GM19238 (cell line): ENCODE results near the gene PAM.

ENCODE experiments used
- DNase-seq: peaks from one replicate; pipeline ENCODE4 v3.0.0; 2011; ENCODE audit warnings: low spot score; ENCODE audit not compliant: insufficient read length

Gene PAM

DNA sequence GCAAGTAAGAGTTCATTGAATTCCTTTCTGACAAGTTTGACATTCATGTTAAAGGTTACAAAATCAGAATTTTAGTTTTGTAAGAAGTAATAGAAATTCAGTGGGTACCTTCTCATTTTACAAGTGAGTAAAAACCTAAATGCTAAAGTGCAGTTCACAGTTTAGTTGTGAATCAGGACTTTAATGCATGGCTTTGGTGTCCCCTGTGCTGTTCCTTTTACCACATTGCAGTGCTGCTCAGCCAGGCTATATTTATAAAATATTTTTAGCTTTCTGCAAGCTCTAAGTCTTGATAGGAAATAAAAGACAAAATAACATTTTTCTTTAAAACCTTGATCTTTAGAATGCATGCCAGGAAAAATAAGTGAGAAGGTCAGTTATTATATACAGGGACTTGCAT lies 26.3 kb downstream of the PAM start:
- no peak for DNase-seq

DNA sequence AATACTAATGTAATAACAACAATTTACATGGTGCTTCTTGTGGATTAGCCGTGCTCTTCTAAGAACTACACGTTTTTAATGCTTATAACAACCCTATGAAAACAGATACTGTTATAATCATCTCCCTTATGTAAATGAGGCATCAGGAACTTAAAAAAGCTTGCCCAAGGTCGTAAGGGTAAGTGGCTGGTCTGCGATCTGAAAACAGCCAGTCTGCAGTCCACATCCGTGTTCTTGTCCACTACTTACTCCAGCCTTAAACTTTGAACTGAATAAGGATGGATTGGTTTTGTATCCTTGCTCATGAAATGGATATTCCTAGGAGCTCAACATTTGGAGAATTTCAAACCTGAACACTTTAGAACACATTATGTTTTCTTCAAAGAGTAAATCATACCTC lies 26.7 kb downstream of the PAM start:
- no peak for DNase-seq

- DNase-seq: no peak
Observed at GRCh38 chr5:102782217-102782872, 27.2 kb downstream of the PAM start.

GRCh38 chr5:102787134-102787533 lies 32.0 kb downstream of the PAM start:
- no peak for DNase-seq

DNA sequence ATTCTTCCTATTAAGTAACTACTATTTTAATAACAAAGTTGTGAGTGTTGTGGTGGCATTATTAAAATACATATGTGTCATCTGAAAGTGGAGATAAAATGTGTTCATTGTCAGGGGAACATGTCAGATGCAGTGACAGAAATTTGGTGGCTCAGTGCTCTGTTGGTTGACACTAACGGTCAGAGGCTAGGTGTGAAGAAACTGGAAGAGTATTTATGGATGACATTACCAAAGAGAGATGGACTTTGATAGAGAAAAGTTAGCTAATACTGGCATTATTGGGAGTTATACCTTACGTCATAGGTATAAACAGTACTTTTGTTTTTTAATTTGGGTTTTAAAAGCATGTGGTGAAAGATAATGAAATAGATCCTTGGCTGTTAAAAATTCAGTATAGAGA lies 33.7 kb downstream of the PAM start:
- DNase-seq: no peak

DNA sequence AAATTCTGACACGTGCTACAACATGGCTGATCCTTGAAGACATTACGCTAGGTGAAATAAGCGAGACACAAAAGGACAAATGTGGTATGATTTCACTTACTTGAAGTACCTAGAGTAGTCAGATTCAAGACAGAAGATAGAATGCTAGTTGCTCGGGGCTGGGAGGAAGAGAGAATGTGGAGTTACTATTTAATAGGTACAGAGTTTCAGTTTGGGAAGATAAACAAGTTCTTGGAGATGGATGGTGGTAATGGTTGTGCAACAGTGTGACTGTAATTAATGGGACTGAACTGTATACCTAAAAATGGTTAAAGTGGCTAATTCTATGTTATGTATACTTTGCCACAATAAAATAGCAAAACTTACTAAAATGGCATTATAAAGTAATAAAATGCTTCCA lies 34.4 kb downstream of the PAM start:
- DNase-seq: no peak

GRCh38 chr5:102790748-102791147 lies 35.6 kb downstream of the PAM start:
- DNase-seq: no peak

GRCh38 chr5:102792705-102793104 lies 37.6 kb downstream of the PAM start:
- DNase-seq: no peak

- DNase-seq: no peak
Observed at GRCh38 chr5:102794047-102794446, 38.9 kb downstream of the PAM start.

DNA sequence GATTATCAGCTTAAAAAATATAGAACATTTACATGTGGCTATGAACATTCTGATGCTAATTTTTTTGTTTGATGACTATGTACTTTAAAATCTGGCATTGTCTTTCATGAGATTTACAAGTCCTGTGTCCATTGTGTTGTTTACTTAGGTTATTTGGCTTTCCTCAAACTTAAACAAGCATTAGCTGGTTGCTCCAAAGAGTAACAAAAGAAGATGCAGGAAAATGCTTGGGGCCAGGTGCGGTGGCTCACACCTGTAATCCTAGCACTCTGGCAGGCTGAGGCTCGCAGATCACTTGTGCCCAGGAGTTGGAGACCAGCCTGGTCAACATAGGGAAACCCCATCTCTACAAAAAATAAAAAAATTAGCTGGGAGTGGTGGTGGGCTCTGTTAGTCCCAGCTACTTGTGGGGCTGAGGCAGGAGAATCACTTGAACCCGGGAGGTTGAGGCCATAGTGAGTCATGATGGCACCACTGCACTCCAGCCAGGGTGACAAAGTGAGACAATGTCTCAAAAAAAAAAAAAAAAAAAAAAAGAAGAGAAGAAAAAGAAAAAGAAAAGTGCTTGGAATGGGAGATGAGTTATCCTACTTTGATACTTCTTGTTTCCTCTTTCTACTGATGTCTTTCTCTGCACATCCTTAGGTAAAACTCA lies 39.7 kb downstream of the PAM start:
- no peak for DNase-seq

GRCh38 chr5:102795526-102795925 lies 40.4 kb downstream of the PAM start:
- no peak for DNase-seq

DNA sequence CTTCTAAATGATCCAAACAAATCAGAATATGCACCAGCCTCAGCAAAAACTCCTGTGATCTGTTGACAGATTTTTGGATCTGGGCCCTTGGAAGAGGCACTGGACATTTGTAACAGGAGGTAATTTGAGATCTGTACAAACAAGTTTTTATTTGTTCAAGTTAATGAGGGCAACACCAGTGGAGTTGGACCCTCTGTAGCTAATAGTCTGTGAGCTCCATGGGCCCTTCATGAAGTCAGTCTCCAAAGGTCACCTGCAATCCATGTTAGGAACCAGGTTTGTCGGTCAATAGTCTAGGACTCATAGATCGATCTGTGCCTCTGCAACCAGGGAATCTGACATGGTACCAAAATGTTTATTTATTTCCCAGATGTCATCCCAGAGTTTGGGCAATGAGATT lies 40.9 kb downstream of the PAM start:
- DNase-seq: no peak

GRCh38 chr5:102796498-102796897 lies 41.4 kb downstream of the PAM start:
- no peak for DNase-seq

GRCh38 chr5:102797322-102797884 lies 42.3 kb downstream of the PAM start:
- DNase-seq: no peak

DNA sequence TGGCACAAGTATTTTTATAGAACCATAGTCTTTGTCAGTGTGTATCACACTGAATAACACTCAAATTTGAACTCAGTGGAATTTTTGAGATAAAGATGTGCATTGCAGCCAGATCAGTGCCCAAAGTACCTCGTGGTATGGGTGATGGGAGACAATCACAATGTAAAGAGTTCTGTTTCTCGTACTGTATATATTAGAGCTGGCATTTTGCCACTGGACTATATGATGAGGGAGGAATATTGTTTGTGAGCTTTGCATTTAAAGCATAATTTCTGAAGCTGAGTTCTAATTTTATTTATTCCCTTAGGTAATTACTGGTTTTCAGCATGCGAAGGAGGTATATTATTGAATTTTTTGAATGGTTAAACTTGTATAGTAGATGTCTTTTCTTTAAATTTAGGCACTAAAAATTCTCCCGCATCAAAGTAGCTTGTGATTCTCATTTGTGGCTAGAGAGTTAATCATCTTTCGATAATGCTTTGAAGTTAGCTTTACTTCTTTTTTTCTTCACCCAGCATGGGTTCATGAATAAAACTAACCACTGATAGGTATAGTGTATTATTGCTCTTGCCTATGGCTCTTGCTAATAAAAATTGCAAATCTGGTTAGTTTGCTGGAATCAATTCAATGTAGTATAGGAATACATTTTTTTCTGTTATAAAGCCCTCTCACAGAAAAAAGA lies 43.1 kb downstream of the PAM start:
- DNase-seq: no peak

DNA sequence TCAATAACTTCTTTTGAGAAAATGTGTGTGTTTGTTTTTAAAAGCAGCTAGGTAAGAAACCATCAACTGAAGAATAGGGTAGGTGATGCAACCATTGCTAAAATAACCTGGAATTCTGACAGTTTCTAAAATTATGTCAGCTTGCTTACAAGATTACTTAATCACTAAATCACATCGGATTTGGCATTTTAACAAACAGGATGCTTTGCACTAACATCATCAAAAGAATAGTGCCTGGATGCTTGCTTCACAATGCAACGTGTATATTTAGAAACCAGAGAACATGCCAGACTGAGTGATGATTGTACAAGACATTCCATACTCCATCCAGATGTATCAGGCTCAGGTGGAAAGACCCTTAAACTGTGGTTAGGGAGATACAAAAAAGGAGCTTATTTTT lies 43.9 kb downstream of the PAM start:
- DNase-seq: no peak

- no peak for DNase-seq
Observed at GRCh38 chr5:102800427-102800826, 45.3 kb downstream of the PAM start.

DNA sequence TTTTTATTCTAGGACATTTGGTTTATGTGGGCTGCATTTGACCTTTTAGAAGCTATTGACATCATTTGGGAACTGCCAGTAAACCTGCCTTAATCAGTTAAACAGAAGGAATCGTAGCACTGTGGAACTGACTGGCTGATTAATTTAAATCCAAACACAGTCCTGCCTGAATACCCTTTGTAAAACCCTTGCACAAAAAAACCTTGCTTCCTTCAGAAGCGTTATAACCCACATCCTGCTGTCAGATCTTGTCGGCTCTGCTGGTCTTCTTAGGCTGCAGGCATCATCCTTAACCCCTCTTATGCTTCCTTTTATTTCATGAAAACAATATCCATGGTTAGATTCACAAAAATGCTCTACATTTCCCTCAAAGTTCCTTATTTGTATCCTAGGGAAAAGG lies 46.3 kb downstream of the PAM start:
- no peak for DNase-seq

DNA sequence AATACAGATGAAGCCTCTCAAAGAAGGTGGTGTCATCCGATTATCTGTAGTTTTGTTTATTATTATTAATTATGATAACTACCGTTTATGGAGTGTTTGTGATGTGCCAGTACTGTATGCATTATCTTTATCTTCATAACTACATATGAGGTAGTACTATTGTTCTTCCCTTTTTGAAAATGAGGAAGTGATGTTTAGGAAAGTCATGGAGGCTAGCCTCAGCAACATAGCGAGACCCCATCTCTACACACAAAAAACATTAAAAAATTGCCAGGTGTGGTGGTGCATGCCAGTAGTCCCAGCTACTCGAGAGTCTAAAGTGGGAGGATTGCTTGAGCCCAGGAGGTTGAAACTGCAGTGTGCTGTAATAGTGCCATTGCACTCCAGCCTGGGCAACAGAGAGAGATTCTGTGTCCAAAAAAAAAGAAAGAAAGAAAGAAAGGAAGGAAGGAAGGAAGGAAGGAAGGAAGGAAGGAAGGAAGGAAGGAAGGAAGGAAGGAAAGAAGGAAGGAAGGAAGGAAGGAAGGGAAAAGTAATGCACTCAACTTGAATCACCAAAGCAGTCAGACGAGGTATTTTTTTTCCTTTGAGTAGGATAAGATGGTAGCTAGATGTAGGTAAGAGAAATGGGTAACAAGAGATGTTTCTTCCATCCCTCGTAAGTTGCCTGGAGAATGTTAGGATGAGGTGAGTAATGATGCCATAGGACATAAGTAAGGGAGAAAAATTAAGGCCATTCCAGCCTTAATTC lies 47.8 kb downstream of the PAM start:
- no peak for DNase-seq

- no peak for DNase-seq
Observed at GRCh38 chr5:102807878-102808502, 52.9 kb downstream of the PAM start.

DNA sequence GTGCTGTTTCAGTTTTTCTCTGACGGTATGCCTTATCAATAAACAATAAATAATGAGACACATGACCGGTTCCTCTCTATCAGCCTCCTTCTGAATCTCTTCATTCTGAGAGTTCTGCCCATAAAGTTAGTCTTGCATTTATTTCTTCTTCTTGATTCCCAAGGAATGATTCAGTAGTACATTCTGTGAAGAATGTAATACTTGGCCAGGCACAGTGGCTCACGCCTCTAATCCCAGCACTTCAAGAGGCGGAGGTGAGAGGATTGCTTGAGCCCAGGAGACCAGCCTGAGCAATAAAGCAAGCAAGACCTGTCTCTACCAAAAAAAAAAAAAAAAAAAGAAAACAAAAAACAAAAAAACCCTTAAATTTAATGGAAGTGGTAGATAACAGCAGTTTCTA lies 53.9 kb downstream of the PAM start:
- no peak for DNase-seq
